Hematopoietic multipotent progenitor cell treated with erythropoietin and hydrocortisone succinate and interleukin-3 and kit ligand, for 15 days (in vitro differentiated cells): Measurements from ENCODE around the gene RET.
A peak's percentile ranks its signal among the peaks of the same experiment; 100 is the strongest.
"Not testable (repeated sequence)": the region's sequence is repeated elsewhere in the genome, so short reads cannot be mapped to it uniquely, and the experiment has no call there.

Source experiments
- DNase-seq: peaks from one replicate; pipeline ENCODE4 v3.0.0-alpha.2; 2015; ENCODE audit warnings: low spot score

Gene RET

DNA sequence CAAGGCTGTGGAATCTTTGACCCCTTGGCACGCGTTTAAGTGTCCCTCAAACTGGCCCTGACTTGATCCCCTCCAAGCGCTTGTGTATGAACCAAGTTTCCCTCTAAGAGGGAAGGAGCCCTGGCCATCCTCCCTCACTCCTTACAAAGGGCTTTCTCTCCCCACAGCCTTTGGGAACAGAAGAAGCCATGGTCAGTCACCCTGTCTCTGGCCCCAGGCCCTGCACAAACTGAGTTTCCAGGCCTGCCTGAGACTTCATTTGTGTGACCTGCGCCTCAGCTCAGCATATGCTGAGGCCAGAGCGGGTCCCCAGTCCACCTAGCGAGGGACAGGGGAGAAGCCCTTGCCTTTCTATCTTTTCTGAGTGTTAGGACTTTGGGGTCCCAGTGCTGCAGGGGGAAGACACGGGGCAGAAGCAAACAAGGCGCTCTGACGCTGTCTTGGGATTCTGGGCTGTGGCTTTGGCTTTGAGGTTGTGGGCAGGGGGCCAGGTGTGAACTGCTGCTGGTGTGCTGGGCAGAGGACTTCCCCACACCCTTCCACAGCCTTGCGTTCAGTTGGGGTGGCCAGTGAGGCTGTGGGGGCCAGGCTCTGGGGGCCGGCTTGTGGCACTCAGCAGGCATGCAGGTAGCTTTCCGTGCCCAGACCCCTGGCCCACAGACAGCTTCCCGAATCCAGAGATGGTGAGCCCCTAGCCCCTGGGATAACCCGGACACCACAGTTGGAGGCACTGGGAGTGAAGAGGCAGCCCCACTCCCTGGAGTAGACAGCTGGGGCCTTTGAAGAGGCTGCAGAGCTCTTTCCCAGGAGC, 1.5 kb downstream of the RET start:
- DNase-seq, result no peak

DNA sequence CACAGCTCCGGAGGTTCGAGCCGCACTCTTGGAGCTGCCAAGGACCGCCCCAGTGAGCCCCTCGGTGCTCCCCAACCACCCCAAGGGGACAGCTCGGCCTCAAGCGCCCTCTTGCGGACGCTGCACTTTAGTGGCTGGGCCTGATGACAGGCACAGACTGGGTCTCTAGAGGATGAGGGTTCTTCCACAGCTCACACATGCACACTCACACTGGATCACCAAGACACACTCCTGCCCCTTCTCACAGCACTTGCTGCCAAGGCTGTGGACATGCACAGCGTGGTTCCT, 2.1 kb downstream of the RET start:
- DNase-seq, result peak; percentile 5

DNA sequence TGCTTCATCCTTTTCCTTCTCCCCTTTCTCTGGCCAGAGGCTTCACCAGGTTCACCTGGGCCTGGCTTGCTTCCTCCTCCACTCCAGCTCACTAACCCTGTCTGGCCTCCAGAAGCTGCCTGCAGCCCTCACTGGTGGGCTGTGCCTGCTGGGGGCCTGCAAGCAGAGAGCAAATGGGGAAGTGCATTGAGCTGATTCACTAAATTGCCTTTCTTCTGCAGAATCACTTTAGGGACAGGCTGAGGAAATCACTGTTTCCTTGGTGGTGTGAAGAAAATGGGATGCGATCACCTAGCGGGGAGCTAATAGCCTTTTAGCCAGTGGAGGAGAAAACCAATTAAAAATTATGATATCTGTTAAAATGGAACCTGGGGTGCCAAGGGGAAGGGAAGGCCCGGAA, 3.0 kb downstream of the RET start:
- no peak for DNase-seq

DNA sequence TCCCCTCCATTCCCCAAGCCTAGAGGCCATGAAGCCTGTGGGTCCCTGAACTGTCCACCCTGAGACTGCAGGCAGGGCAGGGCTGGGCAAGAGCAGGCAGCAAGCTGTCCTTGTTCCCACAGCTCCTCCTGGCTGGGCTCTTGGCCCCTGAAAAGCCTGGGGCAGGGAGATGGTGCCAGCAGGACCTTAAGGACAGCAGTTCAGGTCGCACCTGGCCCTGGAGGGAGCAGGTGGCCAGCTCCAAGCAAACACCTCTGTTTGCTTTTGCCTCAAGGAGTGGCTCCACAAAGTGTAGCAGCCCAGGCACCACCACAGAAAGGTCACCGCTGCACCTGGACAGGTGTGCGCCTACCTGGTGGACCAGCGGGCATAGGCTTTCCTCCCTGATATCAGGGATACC, 5.2 kb downstream of the RET start:
- no peak for DNase-seq

DNA sequence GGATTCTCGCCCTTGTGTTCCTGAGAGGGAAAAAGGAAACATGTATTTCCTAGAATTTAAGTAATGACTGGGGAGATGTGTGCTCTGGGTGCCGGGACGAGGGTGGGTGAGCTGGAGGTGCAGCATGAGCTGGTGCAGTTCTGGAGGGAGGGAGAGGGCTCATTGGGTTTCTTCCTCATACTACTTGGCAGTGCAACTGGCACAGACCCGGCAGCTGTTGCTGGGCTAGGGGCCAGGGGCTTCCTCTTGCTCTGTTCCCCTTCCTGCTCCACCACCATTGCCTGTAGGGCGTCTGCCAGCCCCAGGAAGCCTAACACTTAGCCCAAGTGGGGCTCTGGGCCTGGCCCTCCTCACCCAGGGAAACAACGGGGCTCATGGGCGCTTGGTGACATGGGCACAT, 5.9 kb downstream of the RET start:
- DNase-seq, result no peak

DNA sequence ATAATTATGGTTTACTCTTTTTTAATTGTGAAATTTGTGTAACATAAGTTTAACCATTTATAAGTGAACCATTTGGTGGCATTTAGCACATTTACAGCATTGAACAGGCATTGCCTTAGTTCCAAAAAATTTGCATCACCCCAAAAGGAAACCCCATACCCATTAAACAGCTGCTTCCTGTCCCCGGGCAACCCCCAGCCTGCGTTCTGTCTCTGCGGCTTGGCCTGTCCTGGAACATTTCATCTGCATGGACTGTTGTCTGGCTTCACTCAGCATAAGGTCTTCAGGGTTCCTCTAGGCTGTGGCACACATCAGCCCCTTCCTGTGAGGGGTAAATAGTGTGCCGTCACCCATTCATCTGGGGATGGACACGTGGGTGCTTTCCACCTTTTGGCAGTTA, 6.9 kb downstream of the RET start:
- no peak for DNase-seq

DNA sequence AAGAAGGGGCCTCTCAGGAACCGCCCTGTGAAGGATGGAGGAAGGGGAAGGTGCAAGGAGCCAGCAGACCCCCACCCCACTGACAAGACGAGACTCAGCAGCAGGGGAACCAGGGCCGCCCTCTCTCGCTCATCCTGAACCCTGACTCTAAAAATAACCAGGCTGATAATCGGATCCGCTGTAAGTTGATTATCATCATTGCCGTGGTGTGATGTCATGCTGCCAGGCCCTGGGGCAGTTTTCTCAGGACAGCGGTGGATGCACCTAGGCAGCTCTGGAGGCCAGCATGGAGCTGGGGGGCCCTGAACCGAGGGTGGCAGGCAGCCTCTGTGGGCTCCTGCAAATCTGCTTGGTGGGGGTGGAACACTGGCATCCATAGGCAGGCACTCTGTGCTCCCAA, 7.9 kb downstream of the RET start:
- DNase-seq, result no peak

DNA sequence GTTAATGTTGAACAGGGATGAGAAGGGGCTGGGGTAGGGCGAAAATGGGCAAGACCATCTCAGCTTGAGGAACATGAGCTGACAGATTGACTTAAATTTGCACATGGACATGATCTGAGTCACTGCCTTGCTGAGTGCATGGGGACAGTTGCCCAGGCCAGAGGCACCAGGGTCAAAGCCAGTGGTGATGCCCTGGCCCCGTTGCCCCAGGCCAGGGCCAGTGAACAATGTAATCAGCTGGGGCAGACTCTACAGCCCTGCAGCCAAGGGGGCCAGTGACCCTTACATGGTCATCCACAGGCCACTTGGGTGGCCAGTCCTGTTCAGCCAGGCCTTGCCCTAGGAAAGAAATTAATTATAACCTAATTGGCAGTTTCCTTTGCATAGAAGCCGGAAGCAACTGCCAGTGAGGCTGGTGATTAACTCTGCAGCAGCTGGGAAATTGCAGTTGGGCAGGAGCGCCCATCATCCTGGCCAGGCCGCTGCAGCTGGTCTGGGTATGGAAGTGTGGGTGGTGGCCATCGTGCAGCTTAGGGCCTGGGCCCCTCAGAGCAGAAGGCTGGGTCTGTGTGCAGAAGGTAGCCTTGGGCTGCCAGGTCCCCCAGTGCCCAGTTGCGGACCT, 9.6 kb downstream of the RET start:
- DNase-seq, result no peak

DNA sequence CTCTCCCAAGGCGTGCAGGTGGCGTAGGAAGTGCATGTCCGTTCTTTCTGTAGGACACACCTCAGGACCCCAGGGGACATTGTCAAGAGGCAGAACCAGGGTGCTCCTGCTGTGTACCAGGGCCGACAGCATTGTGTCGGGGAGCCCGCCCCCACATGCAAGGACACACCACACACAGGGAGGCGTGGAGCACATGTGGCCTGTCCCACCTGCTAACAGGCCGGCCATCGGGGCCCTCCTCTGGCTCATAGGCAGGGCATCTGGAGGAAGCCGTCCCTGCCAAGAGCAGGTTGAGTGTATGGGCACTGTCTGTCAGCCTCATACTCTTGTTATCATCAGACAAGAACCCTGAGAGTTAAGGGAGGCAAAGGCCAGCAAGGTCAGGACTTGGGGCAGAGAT, 12.7 kb downstream of the RET start:
- DNase-seq, result no peak

DNA sequence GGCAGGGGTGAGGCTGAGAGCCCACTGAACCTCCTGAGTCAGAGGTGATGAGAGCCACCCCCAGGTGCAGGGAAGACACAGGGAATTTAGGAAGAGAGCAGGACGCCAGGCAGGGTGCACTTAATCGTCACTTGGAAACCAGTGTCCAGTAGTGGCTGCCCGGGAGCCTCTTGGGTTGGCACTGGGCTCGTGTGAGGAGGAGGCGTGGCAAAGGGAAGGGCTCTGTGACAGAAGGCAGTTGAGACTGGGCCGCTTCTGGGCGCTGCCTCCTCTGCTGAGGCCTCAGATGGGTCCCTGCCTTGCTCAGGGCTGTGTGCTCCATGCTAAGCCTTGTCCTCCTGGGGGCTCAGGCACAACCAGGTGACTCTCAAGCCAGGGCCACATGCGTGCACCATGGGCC, 13.3 kb downstream of the RET start:
- no peak for DNase-seq

DNA sequence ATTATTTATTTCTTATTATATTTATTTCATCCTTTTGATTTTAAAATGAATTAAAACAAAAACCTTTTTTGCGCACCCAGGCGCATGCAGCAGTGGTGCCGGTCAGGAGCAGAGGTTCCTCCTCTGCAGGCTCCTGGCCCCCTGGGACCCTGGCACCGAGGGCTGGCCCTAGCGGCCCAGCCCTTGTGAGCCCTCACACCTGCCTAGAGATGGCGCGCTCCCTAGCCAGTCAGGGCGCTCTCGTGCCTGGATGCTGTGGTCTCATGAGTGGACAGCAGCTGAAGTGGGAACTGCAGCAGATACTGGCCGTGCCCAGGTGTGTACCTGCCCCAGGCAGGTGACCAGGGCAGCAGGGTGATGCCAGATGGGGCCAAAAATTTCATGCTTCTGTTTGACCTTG, 13.8 kb downstream of the RET start:
- no peak for DNase-seq

DNA sequence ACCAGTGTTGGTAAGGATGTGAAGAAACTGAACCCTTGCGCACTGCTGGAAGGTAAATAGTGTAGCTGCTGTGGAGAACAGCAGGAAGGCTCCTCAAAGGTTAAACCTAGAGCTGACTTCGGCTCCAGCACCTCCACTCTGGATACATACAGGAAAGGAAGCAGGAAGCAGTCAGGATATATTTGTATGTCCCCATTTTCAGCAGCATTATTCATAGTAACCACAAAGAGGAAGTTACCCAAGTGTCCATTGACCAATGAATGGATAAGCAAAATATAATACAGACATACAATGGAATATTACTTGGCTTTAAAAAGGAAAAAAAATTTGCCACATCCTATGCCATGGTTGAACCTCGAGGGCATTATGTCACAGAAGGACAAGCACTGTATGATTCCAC, 15.0 kb downstream of the RET start:
- DNase-seq, result no peak

DNA sequence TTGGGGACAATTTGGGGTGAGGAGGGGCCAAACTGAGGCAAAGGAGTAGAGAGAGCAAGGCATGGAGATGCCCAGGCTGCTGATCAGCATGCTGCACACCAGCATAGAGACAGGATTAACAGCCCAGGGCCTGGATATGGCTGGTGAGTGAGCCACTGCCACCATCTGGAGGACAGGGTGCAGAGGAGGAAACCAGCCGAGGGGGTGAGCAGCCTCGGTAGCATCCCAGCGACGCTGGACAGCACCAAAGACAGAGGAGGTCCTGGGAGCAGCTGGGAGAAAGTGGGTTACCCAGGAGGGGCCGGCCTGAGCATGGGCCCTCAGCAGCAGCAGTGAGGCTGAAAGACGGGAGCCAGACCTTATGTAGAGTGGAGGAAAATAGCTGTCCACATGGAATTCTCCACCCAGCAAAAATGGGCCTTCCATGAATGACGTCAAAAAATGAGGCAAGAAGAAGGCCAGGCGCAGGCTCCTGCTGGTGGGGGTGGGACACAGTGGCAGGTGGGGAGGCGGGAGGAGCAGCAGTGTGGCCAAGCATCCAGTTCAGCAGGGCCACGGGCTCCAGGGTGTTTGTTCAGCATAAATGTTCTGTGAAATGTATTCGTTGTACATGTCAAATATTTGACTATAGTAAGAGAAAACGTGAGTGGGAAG, 16.7 kb downstream of the RET start:
- no peak for DNase-seq

DNA sequence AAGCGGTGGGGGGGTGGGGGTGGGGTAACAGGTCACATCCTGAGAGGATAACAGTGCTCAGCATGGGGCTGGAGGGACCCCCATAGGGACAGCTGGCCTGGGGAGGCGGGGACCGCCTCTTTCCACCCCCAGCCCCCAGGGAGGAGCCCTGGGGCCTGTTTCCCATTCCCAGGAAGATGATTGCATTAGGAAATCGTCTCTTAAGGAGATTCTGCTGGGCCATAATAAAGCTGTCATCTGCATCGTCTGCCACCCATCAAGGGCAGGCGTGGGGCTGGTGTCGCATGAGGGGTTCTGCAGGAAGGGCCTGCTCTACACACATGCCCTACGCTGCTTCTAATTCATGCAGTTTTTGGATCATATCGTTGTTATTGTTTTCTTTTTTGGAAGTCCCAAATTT, 17.2 kb downstream of the RET start:
- no peak for DNase-seq

DNA sequence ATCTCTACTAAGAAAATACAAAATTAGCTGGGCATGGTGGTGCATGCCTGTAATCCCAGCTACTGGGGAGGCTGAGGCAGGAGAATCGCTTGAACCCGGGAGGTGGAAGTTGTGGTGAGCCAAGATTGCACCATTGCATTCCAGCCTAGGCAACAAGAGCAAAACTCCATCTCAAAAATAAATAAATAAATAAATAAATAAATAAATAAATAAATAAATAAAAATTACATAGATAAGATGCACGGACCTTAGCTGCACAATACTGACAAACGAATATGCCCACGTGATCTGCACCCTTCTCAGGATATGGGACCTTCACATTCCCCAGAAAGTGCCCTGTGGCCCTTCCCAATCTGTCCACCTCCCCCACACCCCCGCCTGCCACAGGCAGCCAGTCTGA, 22.5 kb downstream of the RET start:
- DNase-seq, result not testable (repeated sequence)

DNA sequence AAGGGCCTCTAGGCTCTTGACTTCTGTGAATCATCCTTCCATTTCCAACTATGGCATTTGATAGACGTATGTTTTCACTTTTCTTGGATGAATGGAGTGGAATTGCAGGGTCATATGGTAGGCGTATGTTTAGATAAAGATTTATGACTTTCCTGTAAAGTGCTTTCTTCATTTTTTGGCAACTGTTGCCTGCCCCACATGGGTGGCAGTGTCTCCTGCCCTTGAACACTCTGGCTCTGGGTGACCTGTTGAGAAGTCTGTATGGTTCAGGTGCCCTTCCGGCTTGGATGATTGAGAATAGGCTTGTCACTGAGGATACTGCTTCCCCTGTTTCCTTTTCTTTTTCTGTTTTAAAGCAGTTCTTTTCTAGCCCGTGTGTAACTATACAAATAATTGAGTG, 23.1 kb downstream of the RET start:
- no peak for DNase-seq

DNA sequence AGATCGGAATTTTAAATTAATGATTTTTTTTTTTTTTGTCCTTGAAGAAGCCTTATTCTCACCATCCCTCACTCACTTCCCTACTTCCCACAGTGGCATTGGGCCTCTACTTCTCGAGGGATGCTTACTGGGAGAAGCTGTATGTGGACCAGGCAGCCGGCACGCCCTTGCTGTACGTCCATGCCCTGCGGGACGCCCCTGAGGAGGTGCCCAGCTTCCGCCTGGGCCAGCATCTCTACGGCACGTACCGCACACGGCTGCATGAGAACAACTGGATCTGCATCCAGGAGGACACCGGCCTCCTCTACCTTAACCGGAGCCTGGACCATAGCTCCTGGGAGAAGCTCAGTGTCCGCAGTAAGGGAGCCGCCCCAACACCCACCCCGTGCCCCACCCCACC, 23.5 kb downstream of the RET start:
- no peak for DNase-seq

DNA sequence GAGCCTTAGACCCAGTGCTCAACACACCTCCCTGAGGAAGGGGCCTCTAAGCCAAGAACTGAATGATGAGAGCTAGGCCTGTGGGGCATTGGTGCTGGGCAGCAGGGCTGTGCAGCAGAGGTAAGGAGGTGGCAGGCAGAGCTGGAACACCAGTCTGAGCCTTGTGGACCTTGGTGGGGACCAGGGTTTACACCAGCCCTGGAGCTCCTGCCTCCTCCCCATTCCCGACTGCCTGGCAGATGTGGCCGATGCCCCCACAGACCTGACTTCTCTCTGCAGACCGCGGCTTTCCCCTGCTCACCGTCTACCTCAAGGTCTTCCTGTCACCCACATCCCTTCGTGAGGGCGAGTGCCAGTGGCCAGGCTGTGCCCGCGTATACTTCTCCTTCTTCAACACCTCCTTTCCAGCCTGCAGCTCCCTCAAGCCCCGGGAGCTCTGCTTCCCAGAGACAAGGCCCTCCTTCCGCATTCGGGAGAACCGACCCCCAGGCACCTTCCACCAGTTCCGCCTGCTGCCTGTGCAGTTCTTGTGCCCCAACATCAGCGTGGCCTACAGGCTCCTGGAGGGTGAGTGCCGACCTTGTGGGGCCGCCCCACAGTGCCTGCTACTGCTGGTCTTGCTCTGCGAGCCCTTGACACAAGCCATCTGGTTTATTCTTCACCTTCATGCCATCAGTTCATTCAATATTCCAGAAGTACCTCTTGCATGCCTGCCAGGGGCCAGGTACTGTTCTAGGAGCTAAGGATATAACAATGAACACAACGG, 25.4 kb downstream of the RET start:
- DNase-seq, result no peak

DNA sequence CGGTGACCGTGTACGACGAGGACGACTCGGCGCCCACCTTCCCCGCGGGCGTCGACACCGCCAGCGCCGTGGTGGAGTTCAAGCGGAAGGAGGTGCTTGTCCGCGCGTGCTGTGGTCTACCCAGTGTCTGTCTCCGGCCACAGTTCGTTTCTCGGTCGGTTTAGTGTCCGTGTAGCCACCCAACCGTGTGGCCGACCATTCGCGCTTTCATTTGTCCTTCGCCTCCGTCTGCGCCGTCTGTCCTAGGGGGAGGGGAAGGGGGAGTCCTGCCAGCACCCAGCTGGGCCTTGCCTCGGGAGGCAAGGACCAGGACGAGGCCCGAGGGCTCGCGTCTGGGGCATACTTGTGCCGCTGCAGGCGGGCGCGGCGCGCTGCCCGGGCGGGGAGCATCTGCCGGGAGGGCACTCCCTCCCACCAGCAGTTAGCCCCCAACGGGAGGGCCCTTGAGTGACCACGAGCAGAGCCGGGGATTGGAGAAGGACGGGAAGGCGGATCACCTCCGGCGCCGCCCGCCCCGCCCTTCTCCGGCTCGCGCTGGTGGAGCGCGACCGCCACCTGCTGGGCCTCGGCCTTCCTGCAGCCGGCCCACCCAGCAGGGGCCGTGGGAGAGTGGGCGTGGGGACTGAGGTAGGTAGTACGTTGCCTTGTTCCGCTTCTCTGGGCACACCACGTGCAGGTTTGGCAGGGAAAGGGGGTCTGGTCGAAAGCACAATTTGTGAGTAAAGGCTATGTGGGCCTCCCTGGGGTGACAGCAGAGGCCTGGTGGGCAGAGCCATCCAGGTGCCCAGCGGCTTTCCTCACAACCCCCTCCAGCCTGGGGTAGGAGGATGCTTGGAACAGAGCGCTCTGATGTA, 28.5 kb downstream of the RET start:
- DNase-seq, result peak; percentile 48

DNA sequence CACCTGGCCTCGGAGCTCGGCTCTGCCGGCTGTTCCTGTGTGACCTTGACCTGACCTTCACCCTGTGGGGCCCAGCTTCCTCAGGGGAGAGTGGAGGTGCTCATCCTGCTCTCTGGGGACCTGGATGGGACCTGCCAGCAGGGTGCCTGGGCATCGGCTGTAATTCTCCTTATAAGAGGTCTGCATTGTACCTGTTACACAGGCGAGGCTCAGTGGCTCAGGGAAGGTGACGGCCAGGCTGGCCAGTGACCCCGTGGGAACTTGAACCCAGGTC, 29.0 kb downstream of the RET start:
- DNase-seq, result no peak

DNA sequence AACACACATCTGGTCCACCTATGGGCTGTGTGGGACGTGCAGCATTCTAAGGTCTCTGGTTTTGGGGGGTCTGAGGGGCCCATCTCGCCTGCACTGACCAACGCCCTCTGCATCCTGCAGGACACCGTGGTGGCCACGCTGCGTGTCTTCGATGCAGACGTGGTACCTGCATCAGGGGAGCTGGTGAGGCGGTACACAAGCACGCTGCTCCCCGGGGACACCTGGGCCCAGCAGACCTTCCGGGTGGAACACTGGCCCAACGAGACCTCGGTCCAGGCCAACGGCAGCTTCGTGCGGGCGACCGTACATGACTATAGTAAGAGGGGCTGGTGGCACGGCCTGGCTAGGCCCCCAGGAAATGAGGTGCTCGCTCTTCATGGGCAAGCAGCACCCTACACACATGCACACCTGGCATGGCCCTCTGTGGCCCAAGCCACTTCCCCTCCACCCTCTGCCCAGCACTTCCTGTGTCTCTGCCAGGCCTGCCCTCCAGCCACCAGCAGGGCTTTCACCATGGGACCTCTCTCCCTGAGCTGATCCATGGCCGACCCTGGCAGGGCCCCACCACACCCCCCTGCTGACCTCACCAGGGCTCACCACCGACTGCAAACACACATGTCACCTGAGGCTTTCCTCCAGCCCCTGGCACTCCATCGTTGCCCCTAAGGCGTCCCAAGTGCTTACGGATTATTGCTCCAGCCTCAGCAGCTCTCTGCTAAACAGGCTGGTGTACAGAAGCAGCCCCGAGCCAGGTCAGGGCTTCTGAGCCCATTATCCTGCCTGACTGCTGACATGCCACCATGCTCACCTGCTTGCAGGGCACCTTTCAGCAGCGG, 29.6 kb downstream of the RET start:
- no peak for DNase-seq
